Mucosa of descending colon (tissue), 3 donors: Measurements from ENCODE around the gene CFAP53. TPM values are rescaled to one million over a fixed set of nuclear protein-coding genes. Genes with fewer than 3 reads are reported as not detected.
A peak's percentile ranks its signal among the peaks of the same experiment; 100 is the strongest.

Experiments used
- ATAC-seq: fragments of 200-7000 bp; cut with Tn5 transposase; one replicate; pipeline ENCODE4 v1.9.1; 2020; ENCODE audit warnings: mild to moderate bottlenecking, moderate library complexity
- DNase-seq, 3 donors: peaks; one replicate each; pipeline ENCODE4 v3.0.0-alpha.2; 2020
- H3K36me3 ChIP-seq: fragments of 200-600 bp; one replicate; pipeline ENCODE4 v1.8.0; 2021; ENCODE audit warnings: low read depth, mild to moderate bottlenecking
- H3K4me1 ChIP-seq: fragments of 200-600 bp; one replicate; pipeline ENCODE4 v1.8.0; 2021; ENCODE audit warnings: low read depth, mild to moderate bottlenecking
- H3K4me3 ChIP-seq: fragments of 200-600 bp; one replicate; pipeline ENCODE4 v1.8.0; 2021; ENCODE audit warnings: mild to moderate bottlenecking
- H3K9me3 ChIP-seq: fragments of 200-600 bp; one replicate; pipeline ENCODE4 v1.8.0; 2021; ENCODE audit warnings: mild to moderate bottlenecking
- CTCF ChIP-seq: fragments of 200-600 bp; IDR thresholded peaks from one replicate; pipeline ENCODE4 v1.8.0; 2022; ENCODE audit warnings: antibody characterized with exemption, mild to moderate bottlenecking
- intact Hi-C, 2 donors: fragments of 100-400 bp; cut with DNase I in 1 of 2; cut with micrococcal nuclease in 1 of 2; formaldehyde crosslinking; loops; one replicate each; pipeline versions ENCODE4 v1.11.0 to v1.11.1; 2022; cut with DNase I, micrococcal nuclease
- total RNA-seq, 3 donors: library from RNA; stranded (reverse); fragmentation: NEBNext Ultra II Directional in 2 of 3; extraction: Animal tissue kit (Norgen Biotek cat#: 25700) in 2 of 3; gene quantifications; one replicate each; pipeline versions ENCODE4 v1.2.1 to v1.2.4, GENCODE V29; 2021 to 2023
- donor health status: DM: no; HTN: no; CAD: no; lungs with moderate emphysema.
- donor health status: DM: no; HTN: no; CAD: no.
- donor health status: DM: no; HTN: yes; CAD: no.

CFAP53 gene
- total RNA-seq, 3 donors from 2014 or later = 0.27 to 0.47 TPM; not detected in 1

- no peaks in the 10 kb centered on the region for H3K9me3 ChIP-seq
- intact Hi-C loops = loop anchor here in 1 of 2 donors (10.0 kb wide), 2 partner anchors 75 to 195 kb away; no protein-coding TSS in a partner anchor
- no peak overlapping the region for H3K4me3 ChIP-seq
- H3K4me1 ChIP-seq = no peaks in the 10 kb centered on the region
- no peak for ATAC-seq
- TF ChIP-seq CTCF = no peak
- no peak for DNase-seq
- H3K36me3 ChIP-seq = no peaks in the 10 kb centered on the region
These were observed 66.4 kb downstream of the CFAP53 start for GRCh38 chr18:50199921-50200320.

DNA sequence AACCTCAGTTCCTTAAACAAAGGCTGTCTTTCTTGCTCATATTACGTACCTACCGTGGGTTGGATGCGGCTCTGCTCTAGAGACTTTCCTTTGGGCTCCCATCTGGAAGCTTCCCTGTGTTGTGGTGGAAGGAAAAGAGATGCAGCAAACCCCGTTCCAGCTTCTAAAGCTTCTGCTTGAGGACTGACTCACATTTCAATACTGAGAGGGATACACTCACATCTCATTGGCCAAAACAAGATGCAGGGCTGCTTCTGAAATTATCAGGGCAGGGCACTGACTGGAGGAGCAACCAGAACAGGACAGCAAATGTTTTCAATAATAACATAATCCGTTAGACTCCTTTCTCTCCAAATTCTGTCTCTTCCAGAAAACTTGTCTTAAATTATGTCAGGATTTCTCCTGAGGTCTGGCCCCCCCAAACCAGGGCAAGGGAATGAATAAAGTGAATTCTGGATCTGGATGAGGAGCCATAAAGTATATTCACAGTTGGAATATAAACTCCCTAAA is 66.9 kb downstream of the CFAP53 start:
- no peak for DNase-seq
- ATAC-seq = no peak
- TF ChIP-seq CTCF = no peak
- intact Hi-C loops = loop anchor here in 1 of 2 donors (10.0 kb wide), 1 partner anchor 75 kb away; no protein-coding TSS in a partner anchor
- no peaks in the 10 kb centered on the region for H3K36me3 ChIP-seq
- H3K4me1 ChIP-seq = no peaks in the 10 kb centered on the region
- no peaks in the 10 kb centered on the region for H3K9me3 ChIP-seq
- H3K4me3 ChIP-seq = no peak overlapping the region

GRCh38 chr18:50196261-50196660 is 70.0 kb downstream of the CFAP53 start:
- Histone ChIP-seq H3K4me3 (no peak overlapping the region), H3K4me1 (peaks cover 3% of the 10 kb centered on the region), H3K36me3 (no peaks in the 10 kb centered on the region), H3K9me3 (no peaks in the 10 kb centered on the region)
- ATAC-seq (no peak), DNase-seq (no peak)
- intact Hi-C loops = loop anchor here in 1 of 2 donors (10.0 kb wide), 1 partner anchor 71 kb away; no protein-coding TSS in a partner anchor
- no peak for TF ChIP-seq CTCF

- Histone ChIP-seq H3K9me3 (no peaks in the 10 kb centered on the region), H3K4me1 (peaks cover 3% of the 10 kb centered on the region), H3K36me3 (no peaks in the 10 kb centered on the region), H3K4me3 (no peak overlapping the region)
- intact Hi-C loops = loop anchor here in 1 of 2 donors (10.0 kb wide), 1 partner anchor 71 kb away; no protein-coding TSS in a partner anchor
- ATAC-seq = no peak
- DNase-seq = no peak
- TF ChIP-seq CTCF = no peak
These were observed 70.6 kb downstream of the CFAP53 start for GRCh38 chr18:50195689-50196088.

DNA sequence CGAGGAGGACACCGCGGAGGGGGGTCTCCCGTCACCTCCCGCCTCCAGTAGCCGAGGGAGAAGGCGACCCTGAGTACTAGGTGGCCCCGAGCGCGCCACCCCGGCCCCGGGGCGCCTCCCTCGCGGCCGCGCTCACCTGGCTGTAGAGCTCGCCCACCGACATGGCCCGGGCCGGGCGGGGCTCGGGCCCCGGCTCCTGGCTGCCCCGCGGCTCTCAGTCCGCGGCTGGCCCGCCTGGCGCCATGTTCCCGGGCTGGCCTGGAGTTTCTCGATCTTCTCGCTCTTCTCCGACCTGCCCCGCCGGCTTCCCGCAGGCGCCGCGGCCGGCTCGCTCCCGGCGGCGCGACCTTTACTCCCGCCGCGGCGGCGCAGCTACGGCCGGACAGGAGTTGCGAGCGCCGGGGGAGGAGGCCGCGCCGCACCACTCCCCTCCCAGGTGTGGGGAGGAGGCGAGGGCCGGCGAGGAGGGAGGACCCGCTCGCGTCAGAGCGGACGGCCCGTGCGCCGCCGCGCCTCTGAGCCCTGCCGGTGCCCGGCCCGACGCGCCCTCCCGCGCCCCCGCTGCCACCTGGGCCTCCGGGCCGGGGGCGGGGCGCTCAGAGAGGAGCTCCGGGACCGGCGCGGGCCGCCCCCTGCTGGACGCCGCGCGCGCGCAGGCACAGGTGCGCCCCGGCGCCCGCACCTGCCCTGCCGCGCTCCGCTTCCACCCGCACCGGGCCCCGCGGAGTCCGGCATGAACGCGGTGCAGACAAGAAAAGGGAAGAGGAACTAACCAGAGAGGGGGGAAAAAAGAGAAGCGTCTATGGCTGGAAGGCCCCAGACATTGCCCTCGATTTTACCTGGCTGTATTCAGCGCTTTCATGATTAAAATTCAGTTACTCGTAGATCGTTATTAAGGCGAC is 71.4 kb downstream of the CFAP53 start, which contains the start of gene MYO5B:
Gene MYO5B (minus strand): TSS at position 517 of the 902 bp plus-strand sequence. CDS start 354 bp downstream, at position 163.
- H3K9me3 ChIP-seq = no peaks in the 10 kb centered on the region
- H3K4me3 ChIP-seq = peak within 1 kb of the TSS; percentile 75
- H3K4me1 ChIP-seq = peaks cover 3% of the 10 kb centered on the region
- DNase-seq = peak; percentile 88 to 93 (median 90)
- TF ChIP-seq CTCF = peak; percentile 65
- H3K36me3 ChIP-seq = no peaks in the 10 kb centered on the region
- ATAC-seq = peak; percentile 93
- intact Hi-C loops = loop anchor here in 1 of 2 donors (10.0 kb wide), 1 partner anchor 70 kb away; no protein-coding TSS in a partner anchor
